GM18505 (cell line): ENCODE data around the gene AKR1C1.
"Not testable (repeated sequence)": the region's sequence is repeated elsewhere in the genome, so short reads cannot be mapped to it uniquely, and the experiment has no call there.

ENCODE experiments used
- ATAC-seq: cut with Tn5 transposase; IDR thresholded peaks from one replicate; pipeline ENCODE4 v1.9.1; 2021; ENCODE audit not compliant: unreplicated experiment
- POLR2A ChIP-seq: IDR thresholded peaks from 4 replicates; pipeline ENCODE4 v1.6.1; 2011; ENCODE audit warnings: borderline replicate concordance; ENCODE audit not compliant: insufficient read depth, insufficient read length; ENCODE audit errors: extremely low read depth

Gene AKR1C1

DNA sequence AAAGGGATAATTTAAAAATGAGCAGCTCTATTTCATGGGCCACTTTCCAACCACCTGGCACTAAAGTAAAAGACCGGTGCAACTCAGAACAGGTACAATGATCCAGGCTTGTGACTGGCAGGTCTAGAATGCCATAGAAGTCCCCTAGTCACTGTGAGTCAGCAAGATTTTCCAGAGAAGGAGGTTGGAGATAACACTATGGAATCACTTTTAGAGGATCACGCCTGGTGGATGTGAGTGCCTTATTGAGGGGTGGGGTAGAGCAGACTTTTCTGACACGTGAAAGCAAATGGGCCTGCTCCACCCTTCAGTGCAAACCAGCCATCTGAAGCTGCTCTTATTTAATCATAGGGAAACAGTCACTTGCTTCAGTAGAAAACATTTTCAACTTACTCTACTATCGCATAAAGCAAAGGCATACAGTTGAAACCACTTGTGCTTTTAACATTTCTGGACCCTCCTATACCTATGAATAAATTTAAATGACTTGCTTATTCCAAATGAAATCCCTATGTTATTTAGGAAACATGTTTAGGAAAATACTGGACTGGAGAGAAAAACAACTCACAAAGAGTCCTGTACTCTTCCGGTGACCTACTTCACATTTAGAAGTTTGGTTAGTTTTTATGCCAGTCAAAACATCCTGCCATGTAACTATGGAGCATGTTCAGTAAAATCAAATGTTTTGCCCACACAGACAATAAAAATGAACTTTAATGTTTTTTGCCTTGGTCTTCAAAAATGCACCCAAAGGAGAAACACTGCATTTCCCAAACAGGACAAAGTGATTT, 21.5 kb upstream of the AKR1C1 start:
- TF ChIP-seq POLR2A, result no peak
- ATAC-seq, result no peak

DNA sequence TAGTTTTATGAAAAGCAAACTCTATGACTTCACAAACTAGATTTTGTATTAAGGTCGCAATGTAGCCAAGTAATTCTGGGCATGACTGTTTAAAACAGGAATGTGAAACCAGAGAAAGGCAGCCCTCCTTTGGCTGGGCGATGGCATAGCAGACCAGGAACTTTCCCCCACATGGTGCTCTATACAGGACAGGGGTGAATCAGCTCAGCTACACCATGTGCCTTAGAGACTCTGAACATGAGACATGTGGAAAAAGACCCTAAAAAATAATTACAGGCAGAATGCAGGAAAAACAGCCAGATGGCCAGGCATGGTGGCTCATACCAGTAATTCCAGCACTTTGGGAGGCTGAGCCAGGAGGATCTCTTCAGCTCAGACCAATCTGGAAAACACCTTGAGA, 20.3 kb upstream of the AKR1C1 start:
- not testable (repeated sequence) for ATAC-seq

GRCh38 chr10:4943416-4943815, 19.8 kb upstream of the AKR1C1 start:
- ATAC-seq, result not testable (repeated sequence)

DNA sequence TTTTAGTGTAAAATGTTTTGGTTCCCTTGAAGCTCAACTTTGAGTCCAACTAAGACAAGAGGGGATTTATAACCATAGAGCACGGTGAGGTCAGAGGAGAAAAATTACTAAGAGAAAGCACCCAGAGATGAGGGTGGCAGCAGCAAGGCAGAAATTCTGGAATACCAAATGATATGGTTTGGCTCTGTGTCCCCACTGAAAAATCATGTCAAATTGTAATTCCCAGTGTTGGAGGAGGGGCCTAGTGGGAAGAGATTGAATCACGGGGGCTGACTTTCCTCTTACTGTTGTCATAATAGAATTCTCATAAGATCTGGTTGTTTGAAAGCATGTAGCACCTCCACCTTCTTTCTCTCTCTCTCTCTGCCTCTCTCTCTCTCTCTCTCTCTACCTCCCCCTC, 19.4 kb upstream of the AKR1C1 start:
- no peak for TF ChIP-seq POLR2A
- ATAC-seq, result no peak

- no peak for ATAC-seq
- no peak for TF ChIP-seq POLR2A
These were observed 18.4 kb upstream of the AKR1C1 start for GRCh38 chr10:4944841-4945240.

DNA sequence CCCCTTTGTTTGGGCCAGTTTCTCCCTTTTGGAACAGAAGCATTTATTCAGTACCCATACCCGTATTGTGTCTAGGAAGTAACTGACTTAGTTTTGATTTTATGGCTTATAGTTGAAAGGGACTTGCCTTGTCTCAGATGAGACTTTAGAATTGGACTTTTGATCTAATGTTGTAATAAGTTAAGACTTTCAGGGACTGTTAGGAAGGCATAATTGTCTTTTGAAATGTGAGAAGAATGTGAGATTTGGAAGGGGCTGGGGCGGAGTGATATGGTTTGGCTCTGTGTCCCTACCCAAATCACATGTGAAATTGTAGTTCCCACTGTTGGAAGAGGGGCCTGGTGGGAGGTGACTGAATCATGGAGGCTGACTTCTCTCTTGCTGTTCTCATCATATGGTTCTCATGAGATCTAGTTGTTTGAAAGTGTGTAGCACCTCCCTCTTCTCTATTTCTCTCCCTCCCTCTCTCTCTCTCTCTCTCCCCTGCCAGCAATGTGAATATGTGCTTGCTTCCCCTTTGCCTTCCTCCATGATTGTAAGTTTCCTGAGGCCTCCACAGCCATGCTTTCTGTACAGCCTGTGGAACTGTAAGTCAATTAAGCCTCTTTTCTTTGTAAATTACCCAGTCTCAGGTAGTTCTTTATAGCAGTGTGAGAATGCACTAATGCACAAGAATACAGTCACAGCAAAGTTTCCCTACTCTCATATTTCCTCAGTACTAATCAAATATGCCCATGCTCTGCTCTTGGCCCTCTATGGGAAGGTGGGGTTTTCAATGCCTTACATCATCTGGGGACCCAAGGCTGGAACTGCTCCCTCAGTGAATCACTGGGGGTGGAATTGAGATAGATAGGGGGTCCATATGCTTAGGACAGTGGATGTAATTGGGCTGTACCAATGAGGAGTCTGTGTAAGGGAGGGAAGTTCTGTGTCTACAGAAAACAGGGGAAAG, 17.2 kb upstream of the AKR1C1 start:
- no peak for TF ChIP-seq POLR2A
- no peak for ATAC-seq

DNA sequence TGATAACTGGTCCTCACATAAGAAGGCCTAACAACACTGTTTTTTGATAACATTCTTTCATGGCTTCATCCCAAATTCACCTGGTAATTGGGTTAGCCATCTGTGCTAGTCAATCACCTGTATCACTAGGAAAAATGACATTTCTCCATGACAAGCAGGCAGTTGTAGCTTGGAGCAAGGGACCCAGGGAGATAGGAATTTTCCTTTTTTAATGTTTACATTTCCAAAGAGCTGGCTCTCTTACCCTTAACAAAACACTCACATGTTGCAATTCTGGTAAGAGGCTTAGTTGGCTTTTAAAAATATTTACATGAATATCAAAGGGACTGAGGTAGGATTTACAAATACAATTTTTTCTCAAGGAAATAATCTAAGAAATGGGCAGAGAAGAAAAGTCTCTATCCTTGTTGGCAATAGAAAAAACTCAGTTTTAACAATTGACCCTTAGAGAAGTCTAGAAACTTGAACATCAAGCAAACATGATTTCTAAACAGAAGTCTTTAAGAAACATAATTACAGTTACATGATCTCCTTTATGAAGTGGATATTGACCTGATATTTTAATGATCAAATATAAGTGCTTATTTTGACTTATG, 16.1 kb upstream of the AKR1C1 start:
- TF ChIP-seq POLR2A, result no peak
- ATAC-seq, result no peak

- TF ChIP-seq POLR2A, result no peak
- no peak for ATAC-seq
These were observed 15.3 kb upstream of the AKR1C1 start for GRCh38 chr10:4947635-4948596.

DNA sequence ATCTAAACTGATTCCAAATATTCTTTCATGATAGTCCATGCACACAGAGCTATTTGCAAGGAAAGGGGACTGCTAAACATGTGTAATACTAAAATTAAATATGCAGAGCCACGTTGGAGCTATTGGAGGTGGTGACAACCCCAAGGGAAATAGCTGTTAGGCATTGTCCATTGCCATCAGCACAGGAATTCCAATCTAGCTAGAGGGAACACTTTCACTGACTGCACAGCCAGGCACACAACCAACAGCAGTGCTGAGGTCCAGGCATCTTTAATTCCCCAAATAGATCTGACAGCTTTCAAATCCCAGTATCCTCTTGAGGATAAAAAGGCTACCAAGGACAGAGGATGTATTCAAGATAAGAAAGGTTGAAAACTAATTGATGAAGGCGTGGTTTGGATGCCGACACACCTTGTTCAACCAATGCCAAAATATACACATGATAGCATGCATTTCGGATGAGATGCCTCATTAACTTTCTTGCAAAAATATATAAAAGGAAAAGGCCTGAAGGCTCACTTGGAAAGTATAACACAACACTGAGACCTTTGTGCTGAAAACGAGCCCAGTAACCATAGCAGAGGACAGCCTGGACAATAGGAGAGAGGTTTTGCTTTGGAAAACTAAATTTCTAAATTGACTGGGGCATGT, 11.6 kb upstream of the AKR1C1 start:
- ATAC-seq, result not testable (repeated sequence)

DNA sequence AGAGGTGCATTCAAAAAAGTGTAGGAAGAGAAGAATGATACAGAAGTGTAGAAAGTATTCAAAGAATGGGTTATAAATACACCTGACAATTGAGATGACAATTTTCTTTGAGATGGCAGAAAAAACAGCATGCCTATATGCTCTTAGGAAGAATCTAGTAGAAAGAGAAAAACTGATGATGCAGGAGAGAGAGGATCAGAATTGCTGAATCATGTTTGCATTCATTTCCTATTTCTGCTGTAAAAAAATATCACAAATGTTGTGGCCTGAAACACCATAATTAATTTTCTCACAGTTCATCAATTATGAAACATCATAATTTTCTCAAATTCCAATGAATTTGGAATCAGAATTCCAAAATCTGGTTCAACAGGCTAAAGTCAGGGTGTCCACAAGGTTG, 9.8 kb upstream of the AKR1C1 start:
- TF ChIP-seq POLR2A, result no peak
- no peak for ATAC-seq

GRCh38 chr10:4956088-4956487, 7.1 kb upstream of the AKR1C1 start:
- not testable (repeated sequence) for ATAC-seq

GRCh38 chr10:4956955-4957645, 6.1 kb upstream of the AKR1C1 start:
- ATAC-seq, result not testable (repeated sequence)

DNA sequence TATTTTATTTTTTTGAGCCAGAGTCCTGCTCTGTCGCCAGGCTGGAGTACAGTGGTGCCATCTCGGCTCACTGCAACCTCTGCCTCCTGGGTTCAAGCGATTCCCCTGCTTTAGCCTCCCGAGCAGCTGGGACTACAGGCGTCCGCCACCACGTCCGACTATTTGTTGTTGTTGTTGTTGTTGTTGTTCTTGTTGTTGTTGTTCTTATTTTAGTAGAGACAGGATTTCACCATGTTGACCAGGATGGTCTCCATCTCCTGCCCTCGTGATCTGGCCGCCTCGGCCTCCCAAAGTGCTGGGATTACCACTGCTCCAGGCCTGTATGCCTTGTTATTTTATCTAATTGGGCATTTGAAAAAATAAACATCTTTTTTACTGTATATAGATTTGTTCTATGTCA, 1.7 kb upstream of the AKR1C1 start:
- not testable (repeated sequence) for ATAC-seq

GRCh38 chr10:4962308-4962707, 907 bp upstream of the AKR1C1 start:
- not testable (repeated sequence) for ATAC-seq

- ATAC-seq, result not testable (repeated sequence)
These were observed 570 bp downstream of the AKR1C1 start for GRCh38 chr10:4963815-4964154.

GRCh38 chr10:4965763-4966162, 2.5 kb downstream of the AKR1C1 start:
- not testable (repeated sequence) for ATAC-seq

GRCh38 chr10:4967189-4967588, 4.0 kb downstream of the AKR1C1 start:
- not testable (repeated sequence) for ATAC-seq

DNA sequence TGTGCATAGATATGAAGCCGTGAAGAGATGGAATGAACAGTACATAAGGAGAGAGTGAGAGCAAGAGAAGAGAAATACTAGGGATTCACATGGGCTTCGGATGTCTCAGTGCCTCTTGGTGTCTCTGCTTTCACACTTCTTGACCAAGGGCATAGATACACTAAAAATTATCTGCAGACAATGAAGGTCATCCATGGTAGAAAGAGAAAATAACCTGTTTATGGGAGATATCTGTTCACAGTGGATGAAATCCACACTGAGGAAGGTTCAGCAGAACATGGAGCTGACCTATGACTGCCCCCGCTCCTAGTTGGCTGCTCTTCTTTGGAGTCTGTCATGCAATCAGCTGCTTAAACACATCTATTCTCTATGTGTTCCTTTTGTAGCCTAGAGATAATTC, 6.1 kb downstream of the AKR1C1 start:
- ATAC-seq, result not testable (repeated sequence)

GRCh38 chr10:4970362-4970761, 7.1 kb downstream of the AKR1C1 start:
- not testable (repeated sequence) for ATAC-seq
